Esophagus muscularis mucosa (tissue), 3 donors: Measurements from ENCODE around the gene EFR3B.

Experiments used
- POLR2AphosphoS5 ChIP-seq, 2 donors: sonication (generic); formaldehyde crosslinking; IDR thresholded peaks; one replicate each; pipeline ENCODE4 v1.6.1; 2017; ENCODE audit warnings: antibody characterized with exemption in 2 of 2
- TF ChIP-seq, protein P1 (sequence below), 3 experiments: fragments of 200-600 bp in 2 of 3; fragments of 450-650 bp in 1 of 3; sonication (generic) in 2 of 3; IDR thresholded peaks; one replicate each; pipeline ENCODE4 v1.5.1; 2017 to 2019; ENCODE audit warnings: antibody characterized with exemption in 3 of 3, mild to moderate bottlenecking in 2 of 3, moderate library complexity in 1 of 3

DNA sequence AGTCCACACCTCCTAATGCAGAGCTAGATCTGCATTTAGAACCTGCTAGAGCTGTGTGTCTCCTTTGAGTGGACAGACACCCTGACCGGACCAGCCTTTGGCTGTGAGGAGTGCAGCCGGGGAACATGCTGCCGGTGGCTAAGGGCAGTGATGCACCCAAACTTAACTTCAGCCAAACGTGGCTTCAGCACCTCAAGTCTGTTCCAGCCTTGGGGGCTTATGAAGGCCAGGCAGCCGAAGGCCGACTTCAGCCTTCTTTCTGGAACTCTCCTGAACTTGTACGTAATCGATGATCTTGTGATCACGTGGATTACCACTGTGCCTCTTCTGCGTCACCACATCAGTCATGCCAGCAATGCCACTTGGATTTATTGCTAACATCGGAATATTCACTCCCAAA, 77.4 kb downstream of the EFR3B start:
- TF ChIP-seq, protein P1, sequence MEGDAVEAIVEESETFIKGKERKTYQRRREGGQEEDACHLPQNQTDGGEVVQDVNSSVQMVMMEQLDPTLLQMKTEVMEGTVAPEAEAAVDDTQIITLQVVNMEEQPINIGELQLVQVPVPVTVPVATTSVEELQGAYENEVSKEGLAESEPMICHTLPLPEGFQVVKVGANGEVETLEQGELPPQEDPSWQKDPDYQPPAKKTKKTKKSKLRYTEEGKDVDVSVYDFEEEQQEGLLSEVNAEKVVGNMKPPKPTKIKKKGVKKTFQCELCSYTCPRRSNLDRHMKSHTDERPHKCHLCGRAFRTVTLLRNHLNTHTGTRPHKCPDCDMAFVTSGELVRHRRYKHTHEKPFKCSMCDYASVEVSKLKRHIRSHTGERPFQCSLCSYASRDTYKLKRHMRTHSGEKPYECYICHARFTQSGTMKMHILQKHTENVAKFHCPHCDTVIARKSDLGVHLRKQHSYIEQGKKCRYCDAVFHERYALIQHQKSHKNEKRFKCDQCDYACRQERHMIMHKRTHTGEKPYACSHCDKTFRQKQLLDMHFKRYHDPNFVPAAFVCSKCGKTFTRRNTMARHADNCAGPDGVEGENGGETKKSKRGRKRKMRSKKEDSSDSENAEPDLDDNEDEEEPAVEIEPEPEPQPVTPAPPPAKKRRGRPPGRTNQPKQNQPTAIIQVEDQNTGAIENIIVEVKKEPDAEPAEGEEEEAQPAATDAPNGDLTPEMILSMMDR (IDR thresholded peaks at IDR 0.05): no peak
- TF ChIP-seq POLR2AphosphoS5 (IDR thresholded peaks at IDR 0.05): no peak
